ENCODE results near the gene LAGE3. TPM values are rescaled to one million over a fixed set of nuclear protein-coding genes. Genes with fewer than 3 reads are reported as not detected.

The LAGE3 gene
- total and polyA plus RNA-seq, 2 of the 8 experiments (the other 6 are each of a cell fraction or from before 2014, with no cell fraction given) = 44.5 to 102 TPM

DNA sequence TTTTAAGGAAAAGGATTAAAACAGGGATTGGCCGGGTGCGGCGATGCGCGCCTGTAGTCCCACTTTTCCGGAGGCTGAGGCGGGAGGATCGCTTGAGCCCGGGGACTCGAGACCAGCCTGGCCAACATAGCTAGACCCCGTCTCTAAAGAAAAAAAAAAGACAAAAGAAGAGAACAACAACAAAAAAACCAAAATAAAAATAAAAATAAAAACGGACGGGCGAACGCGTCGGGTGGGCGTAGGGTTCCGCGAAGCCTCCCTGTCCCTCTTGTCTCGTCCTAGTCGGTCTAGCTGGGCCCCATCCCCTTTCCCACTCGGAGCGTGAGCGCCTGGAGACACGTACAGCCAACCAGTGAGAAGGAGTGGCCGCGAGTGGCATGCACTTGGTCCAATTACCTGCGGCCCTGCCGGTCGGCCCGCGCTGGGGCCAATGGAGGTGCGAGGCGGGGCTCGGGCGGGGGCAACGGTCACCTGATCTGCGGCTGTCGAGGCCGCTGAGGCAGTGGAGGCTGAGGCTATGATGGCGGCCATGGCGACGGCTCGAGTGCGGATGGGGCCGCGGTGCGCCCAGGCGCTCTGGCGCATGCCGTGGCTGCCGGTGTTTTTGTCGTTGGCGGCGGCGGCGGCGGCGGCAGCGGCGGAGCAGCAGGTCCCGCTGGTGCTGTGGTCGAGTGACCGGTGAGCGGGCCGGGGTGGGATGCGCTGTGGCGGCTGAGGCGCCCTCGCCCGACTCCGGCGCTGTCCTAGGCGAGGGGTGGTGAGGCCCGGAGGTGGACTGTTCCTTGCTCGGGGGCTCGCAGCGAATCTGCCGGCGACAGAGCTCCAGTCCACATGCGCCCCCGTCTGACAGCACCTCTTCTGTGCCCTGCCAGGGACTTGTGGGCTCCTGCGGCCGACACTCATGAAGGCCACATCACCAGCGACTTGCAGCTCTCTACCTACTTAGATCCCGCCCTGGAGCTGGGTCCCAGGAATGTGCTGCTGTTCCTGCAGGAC lies 50.6 kb downstream of the LAGE3 start, which contains the start of gene ATP6AP1 (continued):
- no peak for TF ChIP-seq CHD7 (IDR thresholded peaks at IDR 0.05; ENCODE audit: insufficient replicate concordance, low read length)
- no peak for TF ChIP-seq BCL11A (IDR thresholded peaks at IDR 0.05; ENCODE audit: low read depth in 2 of 2, low read length in 2 of 2)
- no peak for TF ChIP-seq SUZ12 (IDR thresholded peaks at IDR 0.05; ENCODE audit: low read length)
- TF ChIP-seq TBP (IDR thresholded peaks at IDR 0.05; ENCODE audit: low read depth, low read length) = no peak
- TF ChIP-seq SIN3A (conservative IDR thresholded peaks at IDR 0.05 in 1 of 2, IDR thresholded peaks at IDR 0.05 in 1 of 2; ENCODE audit: low read depth in 1 of 2, low read length in 2 of 2) = peak; percentile 51 to 60; a peak in 1 of 4 replicates
- TF ChIP-seq KDM4A (IDR thresholded peaks at IDR 0.05; ENCODE audit: low read depth, low read length, severe bottlenecking) = peak; percentile 38
- no peak for TF ChIP-seq FOSL1 (IDR thresholded peaks at IDR 0.05; ENCODE audit: insufficient read depth, low read depth, low read length)
- TF ChIP-seq BACH1 (IDR thresholded peaks at IDR 0.05; ENCODE audit: low read length) = no peak
- peak; percentile 58 for TF ChIP-seq SP2 (IDR thresholded peaks at IDR 0.05; ENCODE audit: low read length)
